GM18868 (cell line): ENCODE data around the gene TRAM2.

Experiments
- ATAC-seq: cut with Tn5 transposase; IDR thresholded peaks from one replicate; pipeline ENCODE4 v1.9.1; 2021; ENCODE audit warnings: mild to moderate bottlenecking, moderate library complexity; ENCODE audit not compliant: unreplicated experiment

The TRAM2 gene

DNA sequence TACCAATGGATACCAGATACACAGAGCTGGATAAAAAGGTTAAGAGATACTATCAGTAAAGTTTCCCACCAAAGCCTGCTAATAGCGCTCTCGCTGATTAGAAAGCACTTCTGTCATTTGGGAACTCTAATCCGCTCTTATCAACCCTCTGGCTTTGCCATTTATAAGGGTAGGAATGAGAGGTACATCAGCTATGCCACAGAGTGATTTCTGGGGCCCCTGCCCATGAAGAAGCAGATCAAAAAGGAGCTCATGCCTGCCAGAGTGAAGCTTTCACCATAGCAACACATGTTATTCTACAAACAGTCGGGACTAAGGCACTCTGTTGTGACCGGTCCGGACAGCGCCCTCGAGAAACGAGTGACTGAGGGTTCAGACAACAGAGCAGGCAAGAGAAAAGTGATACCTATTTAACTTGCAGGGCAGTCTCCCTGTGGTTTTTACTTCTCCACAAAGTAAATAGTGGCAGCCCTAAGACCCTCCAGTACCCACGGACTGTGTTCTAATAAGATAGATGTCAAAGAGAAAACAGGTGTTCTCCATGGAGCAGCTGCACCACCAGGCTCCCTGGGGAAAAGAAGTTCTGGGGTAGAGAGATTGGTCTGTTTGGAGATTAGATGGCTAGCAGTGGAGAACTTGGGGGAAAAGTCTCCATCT is 5.6 kb downstream of the TRAM2 start:
- no peak for ATAC-seq

- no peak for ATAC-seq
Measured at GRCh38 chr6:52570291-52570700, 6.6 kb downstream of the TRAM2 start.

DNA sequence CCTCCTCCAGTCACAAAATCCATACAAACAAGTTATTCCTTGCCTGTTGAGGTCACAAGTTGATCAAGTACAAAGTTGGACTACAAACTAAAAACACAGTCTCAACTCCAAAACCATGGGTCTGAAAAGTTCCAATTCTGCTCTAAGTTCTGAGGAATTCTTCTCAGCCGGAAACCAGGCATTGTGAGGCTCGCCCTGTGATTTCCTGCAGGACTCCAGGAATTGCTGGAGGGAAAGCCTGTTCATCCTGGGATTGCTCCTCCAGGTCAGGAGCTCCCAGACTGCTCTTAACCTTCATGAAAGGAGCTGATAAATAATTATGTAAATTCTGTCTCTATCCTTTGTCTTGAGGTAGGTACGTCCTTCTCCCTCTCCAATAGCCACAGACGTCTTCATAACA is 8.5 kb downstream of the TRAM2 start:
- no peak for ATAC-seq

DNA sequence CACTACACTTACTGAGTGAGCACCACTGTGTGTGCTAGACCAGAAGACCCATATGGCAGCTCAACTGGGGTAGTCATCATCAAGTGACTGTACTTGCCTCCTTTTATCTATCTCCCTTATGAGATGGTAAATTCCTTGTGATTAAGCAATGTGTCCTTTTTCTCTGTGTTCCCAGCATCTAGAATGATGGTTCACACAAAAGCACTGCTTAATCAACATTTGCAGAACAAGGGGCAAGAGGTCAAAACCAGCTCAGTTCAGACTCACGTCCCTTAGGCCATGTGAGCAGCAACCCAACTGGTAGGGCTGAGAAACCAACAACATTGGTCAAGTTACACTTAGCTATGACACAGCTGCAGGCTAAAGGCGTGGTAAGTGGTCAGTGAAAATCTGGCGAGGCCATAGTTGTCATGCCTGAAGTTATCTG is 10.0 kb downstream of the TRAM2 start:
- peak; percentile 11 for ATAC-seq

- ATAC-seq = peak; percentile 75
Measured at GRCh38 chr6:52566201-52566600, 10.7 kb downstream of the TRAM2 start.

DNA sequence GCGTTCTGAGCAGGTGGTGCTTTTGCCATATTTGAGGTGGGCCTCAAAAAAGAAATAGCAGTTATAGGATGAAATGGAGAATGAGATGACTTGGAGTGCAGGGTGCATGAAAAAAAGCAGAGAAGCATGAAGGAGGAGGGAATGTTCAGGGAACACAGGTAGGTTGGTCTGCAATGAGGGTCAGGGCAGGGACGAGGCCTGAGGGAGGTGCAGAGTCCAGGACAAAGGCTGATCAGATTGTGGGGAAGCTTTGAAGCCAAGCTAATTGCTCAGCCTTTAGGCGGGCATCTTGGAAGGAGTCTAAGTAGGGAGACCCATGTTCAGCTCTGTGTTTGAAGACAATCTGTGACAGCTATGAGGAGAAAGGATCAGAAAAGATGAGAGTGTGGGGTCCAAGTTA is 12.0 kb downstream of the TRAM2 start:
- ATAC-seq = no peak

GRCh38 chr6:52562911-52563310 is 13.9 kb downstream of the TRAM2 start:
- ATAC-seq = no peak

GRCh38 chr6:52560462-52560861 is 16.4 kb downstream of the TRAM2 start:
- no peak for ATAC-seq

GRCh38 chr6:52558266-52559000 is 18.4 kb downstream of the TRAM2 start:
- no peak for ATAC-seq

DNA sequence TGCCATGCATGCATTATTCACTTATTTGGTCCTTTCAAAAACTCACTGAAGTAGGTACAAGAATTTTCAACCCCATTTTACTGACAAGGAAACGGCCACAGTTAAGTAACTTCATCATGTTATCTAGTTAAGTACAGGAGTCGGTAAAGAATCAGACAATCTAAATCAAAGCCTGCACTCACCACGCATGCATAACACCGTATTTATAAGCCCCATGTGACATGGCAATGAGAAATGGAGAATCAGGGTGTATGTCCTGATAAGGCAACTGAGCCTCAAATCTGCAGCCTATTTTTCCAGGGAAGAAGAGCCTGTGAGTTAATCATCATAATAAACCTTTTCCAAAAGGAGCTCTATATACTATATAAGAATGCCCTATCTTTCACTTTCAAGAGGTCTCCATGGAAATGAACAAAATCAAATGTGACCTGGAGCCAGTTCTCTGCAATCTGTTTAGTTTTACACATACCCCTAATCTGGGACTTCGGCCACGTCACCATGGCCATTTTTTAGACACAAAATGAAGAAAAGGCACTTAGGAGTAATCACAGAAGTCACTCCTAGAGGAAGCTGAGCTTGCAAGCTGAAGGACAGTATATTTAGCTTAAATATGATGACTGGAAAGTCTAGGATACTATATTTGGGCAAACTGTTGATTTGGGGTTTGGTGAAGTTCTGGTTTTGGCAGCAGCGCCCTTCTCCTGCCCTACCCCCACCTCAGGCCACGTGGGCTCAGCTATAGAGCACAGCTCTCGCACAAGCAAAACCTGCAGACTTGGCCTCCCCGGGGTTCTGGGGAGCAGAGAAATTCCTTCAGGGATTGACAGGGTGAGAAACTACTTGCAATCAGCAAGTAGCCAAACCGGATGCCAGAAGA is 19.2 kb downstream of the TRAM2 start:
- ATAC-seq = no peak

DNA sequence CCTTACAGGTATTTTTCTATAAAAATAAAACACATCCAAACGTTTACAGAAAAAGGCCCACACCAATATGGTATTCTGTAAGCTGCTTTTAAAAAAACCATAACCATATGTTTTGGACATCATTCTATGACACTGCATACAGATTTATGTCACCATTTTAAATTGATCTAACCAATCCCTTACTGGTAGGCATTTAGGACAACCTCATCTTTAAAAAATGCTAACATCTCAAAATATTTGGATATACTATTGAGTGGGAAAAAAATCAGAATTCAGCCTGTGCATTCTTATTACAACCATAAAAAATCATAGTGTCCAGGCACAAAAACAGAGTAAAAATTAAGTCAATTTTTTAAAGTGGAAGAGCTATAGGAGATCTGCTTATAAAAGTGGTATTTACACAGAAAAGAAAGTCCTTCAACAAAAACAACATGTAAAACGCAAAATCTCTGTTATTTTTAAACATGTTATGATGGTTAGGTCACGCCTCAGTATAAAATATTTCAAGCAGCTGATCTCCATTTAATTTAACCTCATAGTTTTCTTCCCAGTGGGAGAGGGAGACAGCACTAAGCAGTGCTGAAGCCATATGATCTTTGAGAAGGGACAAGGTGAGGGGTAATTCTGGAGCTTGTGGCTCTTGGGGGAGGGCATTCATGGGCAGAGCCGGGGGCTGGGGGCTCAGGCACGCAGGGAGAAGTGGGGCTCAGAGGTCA is 21.2 kb downstream of the TRAM2 start:
- ATAC-seq = no peak

DNA sequence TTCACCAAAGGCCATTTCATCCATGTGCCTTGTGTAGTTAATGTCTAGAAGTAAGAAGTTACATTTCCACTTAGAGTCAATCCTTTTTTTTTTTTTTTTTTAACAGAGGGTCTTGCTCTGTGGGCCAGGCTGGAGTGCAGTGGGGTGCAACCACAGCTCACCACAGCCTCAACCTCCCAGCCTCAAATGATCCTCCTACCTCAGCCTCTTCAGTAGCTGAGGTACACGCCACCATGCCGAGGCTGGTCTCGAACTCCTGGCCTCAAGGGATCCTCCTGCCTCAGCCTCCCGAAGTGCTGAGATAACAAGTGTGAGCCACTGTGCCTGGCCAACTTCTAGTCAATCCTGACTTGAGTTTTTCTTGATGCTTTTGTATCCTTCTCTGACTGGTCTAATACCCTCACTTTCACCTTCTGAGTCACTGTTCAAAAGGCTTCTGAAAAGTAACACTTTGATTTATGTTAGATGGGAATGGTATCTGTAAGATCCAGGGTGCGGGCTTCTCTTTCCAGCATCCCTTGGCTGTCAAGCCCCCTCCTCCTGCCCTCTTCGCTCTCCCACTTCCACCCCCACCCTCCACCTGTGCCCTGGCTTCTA is 22.1 kb downstream of the TRAM2 start:
- ATAC-seq = no peak

GRCh38 chr6:52553719-52554118 is 23.1 kb downstream of the TRAM2 start:
- no peak for ATAC-seq

- no peak for ATAC-seq
Measured at GRCh38 chr6:52553158-52553557, 23.7 kb downstream of the TRAM2 start.

DNA sequence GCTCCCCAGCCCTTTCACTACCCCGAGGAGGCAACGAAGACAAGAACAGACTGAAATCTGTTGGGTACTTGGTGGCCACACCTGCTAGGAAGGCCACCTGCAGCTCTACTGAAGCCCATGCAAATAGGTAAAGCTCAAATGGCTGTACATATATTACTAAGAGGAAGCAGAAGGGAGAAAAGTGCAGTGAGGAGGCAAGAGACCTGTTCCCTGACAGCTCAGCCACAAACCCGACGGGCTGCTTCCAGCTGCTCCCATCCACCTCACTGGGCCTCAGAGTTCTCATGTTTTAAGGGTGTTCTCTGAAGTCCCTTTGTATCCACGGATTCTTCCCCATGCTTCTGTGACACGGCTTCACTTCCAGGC is 24.6 kb downstream of the TRAM2 start:
- ATAC-seq = peak; percentile 91

DNA sequence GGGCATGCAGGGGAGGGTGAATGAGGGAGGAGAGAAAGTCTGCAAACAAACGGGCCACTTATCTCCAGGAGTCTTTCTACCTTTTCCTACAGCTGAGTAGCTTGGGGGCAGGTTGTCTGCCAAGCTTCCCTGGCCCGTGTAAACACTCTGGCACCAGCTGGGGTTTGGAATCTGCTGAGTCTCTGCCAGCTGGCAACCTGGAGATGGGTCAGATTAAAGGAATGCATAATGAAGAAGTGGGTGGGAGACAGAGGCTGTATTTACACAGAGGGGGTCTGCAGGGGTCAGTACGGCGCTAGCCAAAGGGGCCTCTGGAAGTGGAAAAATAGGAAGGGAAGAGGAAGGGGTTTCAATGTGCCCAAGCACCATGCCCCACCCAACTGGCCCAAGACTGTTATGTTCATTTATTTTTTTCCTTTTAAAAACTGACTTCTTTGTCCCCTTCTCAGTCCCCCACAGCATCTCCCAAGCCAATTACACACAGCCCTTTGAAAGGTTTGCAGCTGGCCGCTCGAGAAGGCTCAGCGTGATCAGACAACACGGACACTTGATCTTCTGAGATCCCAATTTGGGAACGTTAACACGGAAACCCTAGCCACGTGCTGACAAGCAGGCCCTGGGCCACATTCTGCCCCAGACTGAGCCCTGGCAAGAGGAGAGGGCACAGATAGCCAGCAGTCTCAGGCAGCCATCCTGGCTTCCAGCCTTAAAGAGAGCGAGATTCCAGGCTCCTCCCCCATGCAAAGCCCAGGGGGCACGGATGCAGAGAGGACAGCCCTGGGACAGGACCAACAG is 25.2 kb downstream of the TRAM2 start:
- ATAC-seq = no peak

- ATAC-seq = no peak
Measured at GRCh38 chr6:52550870-52551269, 26.0 kb downstream of the TRAM2 start.

DNA sequence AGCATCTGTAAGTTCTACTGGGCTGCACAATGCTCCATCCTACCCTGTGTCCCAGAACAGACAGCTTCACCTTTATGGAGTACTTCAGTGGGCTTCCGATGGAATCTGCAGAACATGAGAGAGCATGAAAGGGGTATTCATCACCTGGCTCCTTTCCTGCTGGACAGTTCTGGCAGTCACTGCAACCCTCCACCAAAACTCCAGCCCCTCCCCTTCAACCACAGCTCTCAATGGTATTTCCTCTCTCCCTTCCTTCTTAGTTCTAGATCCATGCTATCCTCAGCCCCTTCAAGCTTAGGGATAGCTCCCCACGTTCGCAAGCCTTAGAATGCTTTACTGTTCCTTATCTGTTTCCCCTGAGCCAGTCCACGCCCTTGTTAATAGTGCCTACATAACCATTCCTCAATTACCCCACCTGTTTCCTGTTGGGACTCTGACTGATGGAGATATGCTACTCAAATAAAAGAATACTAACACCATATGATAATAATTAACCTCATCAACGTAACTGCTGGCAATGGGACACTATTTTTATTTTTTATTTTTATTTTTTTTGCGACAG is 26.8 kb downstream of the TRAM2 start:
- ATAC-seq = no peak

DNA sequence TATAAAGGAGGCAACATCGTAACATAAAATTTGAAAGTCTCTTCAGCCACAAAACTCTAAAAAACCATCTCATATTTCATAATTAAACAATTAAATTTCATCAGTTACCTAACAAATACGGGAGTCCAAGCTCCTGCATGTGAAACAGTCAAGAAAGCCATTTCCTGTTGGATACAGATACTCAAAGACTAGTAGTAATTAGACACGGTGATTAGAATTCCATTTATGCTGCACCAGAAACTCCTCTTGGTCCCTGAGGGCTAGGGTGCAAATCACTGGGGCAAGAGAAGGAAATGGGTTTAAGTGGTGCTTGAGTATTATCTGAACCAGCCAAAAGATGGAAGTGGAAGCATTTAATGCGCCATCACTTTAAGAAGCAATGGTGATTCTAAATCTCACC is 27.4 kb downstream of the TRAM2 start:
- no peak for ATAC-seq

- no peak for ATAC-seq
Measured at GRCh38 chr6:52548999-52549398, 27.9 kb downstream of the TRAM2 start.
